HCT116 (cell line): Measurements from ENCODE around the gene DNMT3A. TPM values are rescaled to one million over a fixed set of nuclear protein-coding genes. Genes with fewer than 3 reads are reported as not detected.

ENCODE experiments used
- ATAC-seq: fragments of 200-7000 bp; cut with Tn5 transposase; 2 replicates; pipeline ENCODE4 v1.9.1; 2020; ENCODE audit warnings: mild to moderate bottlenecking, moderate library complexity
- BruUV-seq: library from RNA; stranded (reverse); fragments of 400-500 nt; replicated peaks from 2 replicates; lab custom pipeline; 2021; lab: Mats Ljungman, UMichigan
- CTCF ChIA-PET: fragments of 300-600 bp; sonication (Branson Sonifier 250); formaldehyde crosslinking; loops from one replicate; lab custom pipeline; 2021; ENCODE audit warnings: antibody characterized with exemption; lab: Charles Lee
- POLR2A ChIA-PET: fragments of 300-600, 350-600 bp; sonication (Branson Sonifier 250); formaldehyde crosslinking; loops from one replicate; lab custom pipeline; 2021; ENCODE audit warnings: antibody characterized with exemption; lab: Charles Lee
- RAD21 ChIA-PET, 2 experiments: fragments of 300-600 bp; sonication (Branson Sonifier 250); formaldehyde crosslinking; loops; one replicate each; lab custom pipeline; 2023; ENCODE audit warnings: low total read pairs in 2 of 2; ENCODE audit not compliant: uncharacterized antibody in 2 of 2, unreplicated experiment in 2 of 2, low non-redundant PET in 1 of 2; lab: Charles Lee
- DNase-seq: peaks from one replicate; pipeline ENCODE4 v3.0.0-alpha.2; 2010; ENCODE audit warnings: low read depth, low spot score
- H2AFZ ChIP-seq: fragments of 200-600 bp; shearing (Covaris generic), sonication (generic); 2 replicates; pipeline ENCODE4 v1.6.1; 2017; ENCODE audit warnings: low read depth, mixed run types, mixed read lengths, antibody characterized with exemption, low read length; ENCODE audit not compliant: poor library complexity, severe bottlenecking
- H3K27ac ChIP-seq: 2 replicates; pipeline ENCODE4 v1.5.1; 2012; ENCODE audit warnings: low read depth, low read length
- H3K27me3 ChIP-seq: fragments of 200-600 bp; sonication (generic); 2 replicates; pipeline ENCODE4 v1.6.1; 2016; ENCODE audit warnings: mixed run types, low read length, mixed read lengths; ENCODE audit not compliant: insufficient read depth
- H3K36me3 ChIP-seq, 2 experiments: fragments of 200-500 bp in 1 of 2; fragments of 200-600 bp in 1 of 2; sonication (Bioruptor generic) in 1 of 2; sonication (generic) in 1 of 2; 2 replicates each; pipeline versions ENCODE4 v1.5.1 to v1.6.1; 2014 to 2016; ENCODE audit warnings: low read length in 2 of 2, inconsistent platforms in 1 of 2, mixed read lengths in 1 of 2, mixed run types in 1 of 2; ENCODE audit not compliant: insufficient read depth in 2 of 2, control insufficient read depth in 1 of 2
- H3K4me1 ChIP-seq, 2 experiments: fragments of 200-600 bp in 1 of 2; sonication (generic) in 1 of 2; 2 replicates each; pipeline versions ENCODE4 v1.5.1 to v1.6.1; 2012 to 2017; ENCODE audit warnings: low read length in 2 of 2, inconsistent platforms in 1 of 2, mild to moderate bottlenecking in 1 of 2, mixed read lengths in 1 of 2, mixed run types in 1 of 2, moderate library complexity in 1 of 2; ENCODE audit not compliant: insufficient read depth in 2 of 2, control insufficient read depth in 1 of 2
- H3K4me2 ChIP-seq: fragments of 200-600 bp; sonication (generic); 2 replicates; pipeline ENCODE4 v1.6.1; 2017; ENCODE audit warnings: mixed run types, low read length, mixed read lengths
- H3K4me3 ChIP-seq, 2 experiments: fragments of 200-600 bp in 1 of 2; sonication (generic) in 1 of 2; replicated peaks in 1 of 2; 2 replicates each; pipeline ENCODE4 v1.5.1; 2011 to 2016; ENCODE audit warnings: low read length in 2 of 2, control low read depth in 1 of 2, low read depth in 1 of 2, mild to moderate bottlenecking in 1 of 2, mixed read lengths in 1 of 2, mixed run types in 1 of 2
- H3K79me2 ChIP-seq: fragments of 200-600 bp; sonication (generic); 2 replicates; pipeline ENCODE4 v1.6.1; 2017; ENCODE audit warnings: mild to moderate bottlenecking, mixed run types, low read length, moderate library complexity, mixed read lengths; ENCODE audit not compliant: insufficient read depth
- H3K9ac ChIP-seq: fragments of 200-600 bp; sonication (generic); 2 replicates; pipeline ENCODE4 v1.6.1; 2016; ENCODE audit warnings: low read length, mixed read lengths
- H3K9me2 ChIP-seq: fragments of 200-600 bp; sonication (generic), shearing (Covaris generic); 2 replicates; pipeline ENCODE4 v1.6.1; 2017; ENCODE audit warnings: mixed run types, mild to moderate bottlenecking, moderate library complexity; ENCODE audit not compliant: insufficient read depth
- H3K9me3 ChIP-seq, 2 experiments: fragments of 200-500 bp in 1 of 2; fragments of 200-600 bp in 1 of 2; sonication (Bioruptor generic) in 1 of 2; sonication (generic) in 1 of 2; 2 replicates each; pipeline ENCODE4 v1.6.1; 2014 to 2017; ENCODE audit warnings: low read length in 2 of 2, mixed read lengths in 2 of 2, inconsistent platforms in 1 of 2, low read depth in 1 of 2, mild to moderate bottlenecking in 1 of 2, mixed run types in 1 of 2, moderate library complexity in 1 of 2; ENCODE audit not compliant: control insufficient read depth in 1 of 2, insufficient read depth in 1 of 2
- H4K20me1 ChIP-seq: fragments of 200-600 bp; sonication (generic), shearing (Covaris generic); 2 replicates; pipeline ENCODE4 v1.6.1; 2017; ENCODE audit warnings: mixed run types, mild to moderate bottlenecking, moderate library complexity; ENCODE audit not compliant: insufficient read depth
- CBX3 ChIP-seq: IDR thresholded peaks from 2 replicates; pipeline ENCODE4 v1.6.1; 2012; ENCODE audit warnings: low read depth
- CEBPB ChIP-seq: IDR thresholded peaks from 2 replicates; pipeline ENCODE4 v1.6.1; 2012; ENCODE audit warnings: low read depth
- EGR1 ChIP-seq: IDR thresholded peaks from 2 replicates; pipeline ENCODE4 v1.6.1; 2012; ENCODE audit warnings: low read depth
- ELF1 ChIP-seq: IDR thresholded peaks from 2 replicates; pipeline ENCODE4 v1.6.1; 2012; ENCODE audit warnings: low read depth, borderline replicate concordance
- EZH2phosphoT487 ChIP-seq: fragments of 200-600 bp; IDR thresholded peaks from 2 replicates; pipeline ENCODE4 v1.6.1; 2018; ENCODE audit warnings: antibody characterized with exemption, borderline replicate concordance
- FOSL1 ChIP-seq: IDR thresholded peaks from 2 replicates; pipeline ENCODE4 v1.6.1; 2012; ENCODE audit warnings: low read depth
- JUND ChIP-seq: IDR thresholded peaks from 2 replicates; pipeline ENCODE4 v1.6.1; 2012
- POLR2A ChIP-seq: IDR thresholded peaks from 2 replicates; pipeline ENCODE4 v1.7.0; 2011; ENCODE audit warnings: borderline replicate concordance; ENCODE audit not compliant: insufficient read depth, insufficient read length; ENCODE audit errors: extremely low read depth
- POLR2AphosphoS5 ChIP-seq: IDR thresholded peaks from 2 replicates; pipeline ENCODE4 v1.6.1; 2011; ENCODE audit warnings: mild to moderate bottlenecking, low read depth, low read length, moderate library complexity
- RAD21 ChIP-seq: IDR thresholded peaks from 2 replicates; pipeline ENCODE4 v1.6.1; 2012; ENCODE audit warnings: low read depth, mild to moderate bottlenecking
- TCF7L2 ChIP-seq: IDR thresholded peaks from 2 replicates; pipeline ENCODE4 v1.7.0; 2011; ENCODE audit warnings: borderline replicate concordance, inconsistent platforms; ENCODE audit not compliant: insufficient read depth, insufficient read length; ENCODE audit errors: extremely low read depth
- YY1 ChIP-seq: IDR thresholded peaks from 2 replicates; pipeline ENCODE4 v1.6.1; 2011; ENCODE audit warnings: low read length, low read depth, moderate library complexity, mild to moderate bottlenecking; ENCODE audit not compliant: insufficient replicate concordance; ENCODE audit errors: extremely low read depth
- ZFX ChIP-seq: fragments of 450-650 bp; IDR thresholded peaks from 2 replicates; pipeline ENCODE4 v1.6.1; 2017
- ZNF274 ChIP-seq: fragments of 200-500 bp; sonication (Bioruptor generic); IDR thresholded peaks from 2 replicates; pipeline ENCODE4 v1.6.1; 2014; ENCODE audit warnings: mild to moderate bottlenecking, low read depth, low read length, inconsistent platforms
- intact Hi-C: fragments of 100-400 bp; cut with micrococcal nuclease; formaldehyde crosslinking; loops from 2 replicates; pipeline ENCODE4 v1.10.0; 2022
- total RNA-seq: library from RNA; stranded (reverse); gene quantifications from one replicate; pipeline ENCODE4 v1.2.1, GENCODE V29; 2021; ENCODE audit not compliant: unreplicated experiment
- TF ChIP-seq, protein P1 (sequence below), 3 experiments: fragments of 200-600 bp in 1 of 3; sonication (generic) in 1 of 3; IDR thresholded peaks in 2 of 3; conservative IDR thresholded peaks in 1 of 3; 2 replicates each; pipeline ENCODE4 v1.5.1; 2012 to 2017; ENCODE audit warnings: low read depth in 2 of 3, low read length in 2 of 3, antibody characterized with exemption in 1 of 3, borderline replicate concordance in 1 of 3, control low read depth in 1 of 3, mild to moderate bottlenecking in 1 of 3, mixed read lengths in 1 of 3, mixed run types in 1 of 3, moderate library complexity in 1 of 3; ENCODE audit not compliant: insufficient read depth in 1 of 3
- TF ChIP-seq, protein P2 (sequence below): IDR thresholded peaks from 2 replicates; pipeline ENCODE4 v1.6.1; 2011; ENCODE audit warnings: mild to moderate bottlenecking, low read length, moderate library complexity; ENCODE audit not compliant: insufficient replicate concordance; ENCODE audit errors: extremely low read depth

DNMT3A gene
- total RNA-seq, 1 experiment from 2014 or later = 14.3 TPM

DNA sequence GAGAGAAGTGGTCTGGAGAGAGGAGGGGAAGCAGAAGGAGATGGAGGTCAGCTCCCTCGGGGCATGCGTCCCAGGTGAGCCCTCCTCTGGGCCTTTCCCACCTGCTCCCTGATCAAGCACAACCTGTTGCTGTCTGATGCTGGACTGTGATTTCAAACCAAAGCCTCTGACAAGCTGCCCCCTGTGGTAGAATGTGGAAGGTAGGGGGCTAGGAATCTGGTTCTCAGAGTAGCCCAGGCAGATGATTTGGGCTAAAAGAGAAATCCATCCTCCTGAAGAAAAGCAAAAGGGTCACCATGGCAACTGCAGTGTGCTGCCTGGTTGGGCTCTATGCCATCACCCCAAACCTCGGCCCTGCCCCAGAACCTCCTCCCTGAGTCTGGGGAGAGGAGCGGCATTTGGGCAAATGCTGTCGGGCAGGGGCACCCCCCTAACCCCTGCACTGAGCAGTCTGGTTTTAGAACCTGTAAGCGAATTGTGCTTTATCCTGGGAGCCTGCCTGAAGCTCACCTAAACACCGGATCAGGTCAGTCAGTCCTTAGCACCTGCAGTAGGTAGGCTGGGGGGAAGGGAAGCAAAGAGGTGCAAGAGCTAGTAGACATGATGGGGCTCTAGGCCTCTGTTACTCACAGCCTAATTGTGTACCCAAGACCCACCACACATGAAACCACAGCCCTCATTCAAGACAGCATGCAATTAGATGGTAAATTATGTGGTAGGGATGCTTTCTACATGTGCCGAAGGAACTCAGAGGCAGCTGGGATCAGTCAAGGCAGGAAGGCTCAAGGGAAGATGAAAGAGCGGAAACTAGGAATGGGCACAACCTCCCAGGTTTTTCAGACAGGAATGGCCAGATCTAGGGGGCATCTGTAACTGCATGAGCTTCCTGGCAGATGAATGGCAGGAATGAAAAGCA, 83.5 kb downstream of the DNMT3A start:
- POLR2A ChIA-PET = no interaction called here
- no peaks in the 10 kb centered on the region for H3K36me3 ChIP-seq
- DNase-seq = no peak
- RAD21 ChIA-PET = no interaction called here
- no peak overlapping the region for H3K27ac ChIP-seq
- no peak overlapping the region for H3K4me2 ChIP-seq
- H3K9me2 ChIP-seq = no peaks in the 10 kb centered on the region
- H3K4me1 ChIP-seq = no peaks in the 10 kb centered on the region
- intact Hi-C loops = no loop called here
- no peaks in the 10 kb centered on the region for H3K9me3 ChIP-seq
- H3K4me3 ChIP-seq = no peak overlapping the region
- H3K79me2 ChIP-seq = no peaks in the 10 kb centered on the region
- BruUV-seq = no TSS peak
- TF ChIP-seq, protein P1, sequence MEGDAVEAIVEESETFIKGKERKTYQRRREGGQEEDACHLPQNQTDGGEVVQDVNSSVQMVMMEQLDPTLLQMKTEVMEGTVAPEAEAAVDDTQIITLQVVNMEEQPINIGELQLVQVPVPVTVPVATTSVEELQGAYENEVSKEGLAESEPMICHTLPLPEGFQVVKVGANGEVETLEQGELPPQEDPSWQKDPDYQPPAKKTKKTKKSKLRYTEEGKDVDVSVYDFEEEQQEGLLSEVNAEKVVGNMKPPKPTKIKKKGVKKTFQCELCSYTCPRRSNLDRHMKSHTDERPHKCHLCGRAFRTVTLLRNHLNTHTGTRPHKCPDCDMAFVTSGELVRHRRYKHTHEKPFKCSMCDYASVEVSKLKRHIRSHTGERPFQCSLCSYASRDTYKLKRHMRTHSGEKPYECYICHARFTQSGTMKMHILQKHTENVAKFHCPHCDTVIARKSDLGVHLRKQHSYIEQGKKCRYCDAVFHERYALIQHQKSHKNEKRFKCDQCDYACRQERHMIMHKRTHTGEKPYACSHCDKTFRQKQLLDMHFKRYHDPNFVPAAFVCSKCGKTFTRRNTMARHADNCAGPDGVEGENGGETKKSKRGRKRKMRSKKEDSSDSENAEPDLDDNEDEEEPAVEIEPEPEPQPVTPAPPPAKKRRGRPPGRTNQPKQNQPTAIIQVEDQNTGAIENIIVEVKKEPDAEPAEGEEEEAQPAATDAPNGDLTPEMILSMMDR (IDR thresholded peaks at IDR 0.05 in 2 of 3, conservative IDR thresholded peaks at IDR 0.05 in 1 of 3; ENCODE audit: borderline replicate concordance in 1 of 3, insufficient read depth in 1 of 3, low read depth in 2 of 3, low read length in 2 of 3) = peak in 1 of 3 experiments; percentile 7; a peak in 1 of 6 replicates
- no peak for TF ChIP-seq JUND
- TF ChIP-seq, all 23 proteins: peak for 1
- no peak overlapping the region for H3K9ac ChIP-seq
- H4K20me1 ChIP-seq = no peaks in the 10 kb centered on the region
- H3K27me3 ChIP-seq = no peaks in the 10 kb centered on the region
- H2AFZ ChIP-seq = no peak overlapping the region
- CTCF ChIA-PET = interaction anchor here (1.1 kb wide), 1 partner anchor 493 kb away, joined by 3 read pairs; no protein-coding TSS in a partner anchor
- no peak for ATAC-seq

- Histone ChIP-seq H3K9ac (no peak overlapping the region), H3K79me2 (no peaks in the 10 kb centered on the region), H3K4me1 (no peaks in the 10 kb centered on the region), H3K9me3 (no peaks in the 10 kb centered on the region), H3K27me3 (no peaks in the 10 kb centered on the region), H3K4me2 (no peak overlapping the region), H3K36me3 (no peaks in the 10 kb centered on the region), H3K4me3 (no peak overlapping the region), H2AFZ (no peak overlapping the region), H3K27ac (no peak overlapping the region), H3K9me2 (no peaks in the 10 kb centered on the region), H4K20me1 (no peaks in the 10 kb centered on the region)
- ChIA-PET POLR2A (no interaction called here), CTCF (no interaction called here), RAD21 (no interaction called here)
- DNase-seq = no peak
- no peak for ATAC-seq
- no TSS peak for BruUV-seq
- intact Hi-C loops = no loop called here
- TF ChIP-seq ELF1 (no peak), ZNF274 (no peak), POLR2A (no peak), YY1 (no peak), RAD21 (no peak), EZH2phosphoT487 (no peak), CBX3 (no peak), CEBPB (no peak), EGR1 (no peak), TCF7L2 (no peak), POLR2AphosphoS5 (no peak), JUND (no peak), ZFX (no peak), FOSL1 (no peak)
- TF ChIP-seq, protein P2, sequence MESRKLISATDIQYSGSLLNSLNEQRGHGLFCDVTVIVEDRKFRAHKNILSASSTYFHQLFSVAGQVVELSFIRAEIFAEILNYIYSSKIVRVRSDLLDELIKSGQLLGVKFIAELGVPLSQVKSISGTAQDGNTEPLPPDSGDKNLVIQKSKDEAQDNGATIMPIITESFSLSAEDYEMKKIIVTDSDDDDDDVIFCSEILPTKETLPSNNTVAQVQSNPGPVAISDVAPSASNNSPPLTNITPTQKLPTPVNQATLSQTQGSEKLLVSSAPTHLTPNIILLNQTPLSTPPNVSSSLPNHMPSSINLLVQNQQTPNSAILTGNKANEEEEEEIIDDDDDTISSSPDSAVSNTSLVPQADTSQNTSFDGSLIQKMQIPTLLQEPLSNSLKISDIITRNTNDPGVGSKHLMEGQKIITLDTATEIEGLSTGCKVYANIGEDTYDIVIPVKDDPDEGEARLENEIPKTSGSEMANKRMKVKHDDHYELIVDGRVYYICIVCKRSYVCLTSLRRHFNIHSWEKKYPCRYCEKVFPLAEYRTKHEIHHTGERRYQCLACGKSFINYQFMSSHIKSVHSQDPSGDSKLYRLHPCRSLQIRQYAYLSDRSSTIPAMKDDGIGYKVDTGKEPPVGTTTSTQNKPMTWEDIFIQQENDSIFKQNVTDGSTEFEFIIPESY = no peak
- TF ChIP-seq, all 23 proteins: peak for 0
These were observed 84.6 kb downstream of the DNMT3A start for GRCh38 chr2:25257032-25257552.
